Mucosa of stomach (tissue), 1 donor: Measurements from ENCODE around the gene AOAH.
"Not testable (repeated sequence)": the region's sequence is repeated elsewhere in the genome, so short reads cannot be mapped to it uniquely, and the experiment has no call there.

Source experiments
- H3K27me3 ChIP-seq: one replicate; pipeline ENCODE4 v1.7.0; 2013; ENCODE audit warnings: mild to moderate bottlenecking, low read length; ENCODE audit not compliant: control insufficient read depth, insufficient read depth
- H3K36me3 ChIP-seq: one replicate; pipeline ENCODE4 v1.7.0; 2013; ENCODE audit warnings: low read length; ENCODE audit not compliant: control insufficient read depth, insufficient read depth
- H3K4me1 ChIP-seq: one replicate; pipeline ENCODE4 v1.7.0; 2013; ENCODE audit warnings: mild to moderate bottlenecking, low read length; ENCODE audit not compliant: control insufficient read depth, insufficient read depth
- H3K4me3 ChIP-seq: one replicate; pipeline ENCODE4 v1.7.0; 2013; ENCODE audit warnings: low read length
- H3K9ac ChIP-seq: one replicate; pipeline ENCODE4 v1.7.0; 2013; ENCODE audit warnings: mild to moderate bottlenecking, low read length, moderate library complexity
- H3K9me3 ChIP-seq: one replicate; pipeline ENCODE4 v1.7.0; 2013; ENCODE audit warnings: mild to moderate bottlenecking, low read length, moderate library complexity; ENCODE audit not compliant: control insufficient read depth
- donor health status: Pancreatic carcinoma.

AOAH gene

DNA sequence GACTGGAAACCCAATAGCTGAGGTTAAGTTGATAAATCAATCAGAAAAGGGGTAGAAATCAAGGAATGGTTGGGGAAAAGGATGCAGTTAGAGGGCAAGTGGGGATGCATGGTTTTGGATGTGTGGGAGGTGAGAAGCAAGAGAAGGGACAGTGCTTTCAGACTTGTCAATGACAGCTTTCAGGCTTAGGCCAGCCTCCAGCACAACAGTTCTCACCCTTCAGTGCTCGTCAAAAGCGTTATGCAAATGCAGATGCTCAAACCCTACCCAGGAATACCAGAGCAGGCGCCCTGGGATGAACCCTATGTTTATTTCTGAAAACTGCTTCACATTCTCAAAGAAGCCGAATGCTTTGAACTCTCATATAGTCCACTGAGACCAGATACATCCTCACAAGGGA is 74.0 kb downstream of the AOAH start:
- Histone ChIP-seq H3K36me3 (no peaks in the 10 kb centered on the region), H3K4me1 (no peaks in the 10 kb centered on the region), H3K27me3 (no peaks in the 10 kb centered on the region), H3K9ac (no peak overlapping the region), H3K4me3 (no peak overlapping the region), H3K9me3 (no peaks in the 10 kb centered on the region)

DNA sequence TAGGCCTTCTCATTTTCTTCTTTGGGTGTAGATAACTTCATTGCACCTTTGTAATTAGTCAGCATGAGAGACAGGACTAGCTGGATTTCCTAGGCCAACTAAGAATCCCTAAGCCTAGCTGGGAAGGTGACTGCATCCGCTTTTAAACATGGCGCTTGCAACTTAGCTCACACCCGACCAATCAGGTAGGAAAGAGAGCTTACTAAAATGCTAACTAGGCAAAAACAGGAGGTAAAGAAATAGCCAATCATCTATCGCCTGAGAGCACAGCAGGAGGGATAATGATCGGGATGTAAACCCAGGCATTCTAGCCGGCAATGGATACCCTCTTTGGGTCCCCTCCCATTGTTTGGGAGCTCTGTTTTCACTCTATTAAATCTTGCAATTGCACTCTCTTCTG is 75.0 kb downstream of the AOAH start:
- not testable (repeated sequence) for H3K9ac ChIP-seq, H3K27me3 ChIP-seq, H3K9me3 ChIP-seq, H3K36me3 ChIP-seq, H3K4me1 ChIP-seq, H3K4me3 ChIP-seq

DNA sequence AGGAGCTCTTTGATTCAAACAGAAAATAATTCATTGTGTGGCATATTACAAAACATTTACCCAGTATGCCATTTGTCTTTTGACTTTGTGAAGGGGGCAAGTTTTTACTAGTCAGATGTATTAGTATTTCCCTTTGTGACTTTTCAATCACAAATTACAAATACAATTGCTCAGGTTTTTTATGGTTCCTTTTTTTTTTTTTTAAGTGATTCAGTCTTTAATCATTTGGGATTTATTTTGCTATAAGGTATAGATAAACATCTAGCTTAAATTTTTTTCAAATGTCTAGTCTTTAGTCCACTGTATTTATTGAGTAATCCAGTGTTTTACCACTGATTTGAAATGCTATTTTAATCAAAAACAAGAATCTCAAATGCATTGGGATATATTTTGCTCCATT is 75.9 kb downstream of the AOAH start:
- Histone ChIP-seq H3K36me3 (no peaks in the 10 kb centered on the region), H3K9me3 (no peaks in the 10 kb centered on the region), H3K4me3 (no peak overlapping the region), H3K4me1 (no peaks in the 10 kb centered on the region), H3K9ac (no peak overlapping the region), H3K27me3 (no peaks in the 10 kb centered on the region)

DNA sequence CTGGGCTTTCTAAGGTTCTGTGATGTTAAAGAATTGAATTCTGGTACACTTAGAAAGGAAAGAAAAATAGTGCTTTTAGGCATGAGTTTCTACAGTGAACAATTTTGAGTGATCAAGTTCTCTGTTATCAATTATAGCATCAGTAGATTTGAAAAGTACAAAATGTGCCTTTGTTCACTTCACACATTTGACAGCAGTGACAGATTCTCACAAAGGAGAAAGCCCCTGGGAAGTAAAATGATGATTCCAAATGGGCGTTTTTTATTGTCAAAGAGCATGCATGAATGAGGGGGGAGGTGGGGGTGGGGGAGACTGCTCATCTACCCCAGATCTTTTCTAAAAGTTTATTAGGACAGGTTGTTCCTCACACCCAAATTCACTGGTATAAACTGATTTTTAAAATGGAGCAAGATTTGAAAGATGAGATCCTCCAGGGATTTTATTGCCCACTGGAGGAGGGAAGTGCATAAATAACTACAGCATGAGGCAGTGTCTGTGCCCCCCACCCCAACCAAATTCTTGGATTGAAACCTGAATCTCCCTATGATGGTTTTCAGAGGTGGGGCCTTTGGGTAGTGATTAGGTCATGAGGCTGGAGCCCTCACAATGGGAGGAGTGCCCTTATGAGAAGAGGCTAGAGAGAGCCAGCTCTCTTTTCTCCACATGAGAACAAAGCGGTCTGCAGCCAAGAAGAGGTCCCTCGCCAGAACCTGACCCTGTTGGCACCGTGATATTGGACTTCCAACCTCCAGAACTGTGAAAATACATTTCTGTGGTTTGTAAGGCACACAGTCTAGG is 79.5 kb downstream of the AOAH start:
- Histone ChIP-seq H3K4me3 (no peak overlapping the region), H3K9ac (no peak overlapping the region), H3K27me3 (no peaks in the 10 kb centered on the region), H3K9me3 (no peaks in the 10 kb centered on the region), H3K36me3 (no peaks in the 10 kb centered on the region), H3K4me1 (no peaks in the 10 kb centered on the region)

- Histone ChIP-seq H3K4me3 (no peak overlapping the region), H3K27me3 (no peaks in the 10 kb centered on the region), H3K9me3 (no peaks in the 10 kb centered on the region), H3K9ac (no peak overlapping the region), H3K36me3 (no peaks in the 10 kb centered on the region), H3K4me1 (no peaks in the 10 kb centered on the region)
Observed at GRCh38 chr7:36642414-36642813, 81.9 kb downstream of the AOAH start.

GRCh38 chr7:36642010-36642409 is 82.3 kb downstream of the AOAH start:
- no peaks in the 10 kb centered on the region for H3K4me1 ChIP-seq

DNA sequence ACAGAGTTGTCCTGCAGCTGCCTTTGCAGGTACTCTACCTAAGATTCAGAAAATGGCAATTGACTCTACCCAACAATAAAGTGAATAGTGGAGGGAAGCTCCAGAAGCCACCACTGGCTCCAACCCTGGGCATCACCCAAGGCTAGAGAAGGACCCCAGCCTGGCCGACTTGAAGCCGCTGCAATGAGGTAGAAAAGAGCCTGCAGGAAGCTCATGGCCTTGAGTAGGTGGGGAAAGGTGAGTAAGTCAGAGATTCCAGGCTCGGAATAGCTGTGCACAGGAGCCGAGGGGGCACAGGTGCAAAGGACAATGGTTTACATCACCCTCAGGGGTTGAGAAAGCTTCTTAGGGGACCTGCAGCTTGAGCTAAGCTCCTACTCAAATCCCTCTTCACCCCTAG is 83.6 kb downstream of the AOAH start:
- Histone ChIP-seq H3K4me1 (no peaks in the 10 kb centered on the region), H3K4me3 (no peak overlapping the region), H3K9me3 (no peaks in the 10 kb centered on the region), H3K36me3 (no peaks in the 10 kb centered on the region), H3K9ac (no peak overlapping the region), H3K27me3 (no peaks in the 10 kb centered on the region)

More at GRCh38 chr7:36642010-36642409, 82.3 kb downstream of the AOAH start:
- Histone ChIP-seq H3K27me3 (no peaks in the 10 kb centered on the region), H3K36me3 (no peaks in the 10 kb centered on the region), H3K9ac (no peak overlapping the region), H3K9me3 (no peaks in the 10 kb centered on the region), H3K4me3 (no peak overlapping the region)

DNA sequence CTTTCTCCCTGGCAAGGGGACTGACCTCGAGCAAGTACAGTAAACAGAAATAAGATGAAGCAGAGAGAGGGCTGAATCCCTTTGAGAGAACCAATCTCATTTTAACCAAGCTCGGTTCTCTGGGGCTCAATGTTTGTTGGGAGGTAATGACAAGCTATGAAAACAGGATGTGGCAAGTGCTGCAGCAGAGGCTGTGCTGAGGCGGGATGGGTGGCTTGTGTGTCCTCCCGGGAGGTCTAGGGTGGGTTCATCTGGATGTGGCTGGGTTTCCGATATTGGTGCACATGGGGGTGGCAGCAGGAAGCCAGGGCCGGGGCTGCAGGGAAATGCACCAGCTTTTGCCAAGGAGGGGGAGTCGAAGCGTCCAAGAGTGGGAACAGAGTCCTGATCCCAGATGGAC is 84.5 kb downstream of the AOAH start:
- Histone ChIP-seq H3K4me1 (no peaks in the 10 kb centered on the region), H3K9me3 (no peaks in the 10 kb centered on the region), H3K27me3 (no peaks in the 10 kb centered on the region), H3K36me3 (no peaks in the 10 kb centered on the region), H3K4me3 (no peak overlapping the region), H3K9ac (no peak overlapping the region)

GRCh38 chr7:36638586-36639263 is 85.6 kb downstream of the AOAH start:
- H3K4me1 ChIP-seq, result no peaks in the 10 kb centered on the region
- no peaks in the 10 kb centered on the region for H3K36me3 ChIP-seq
- H3K9me3 ChIP-seq, result no peaks in the 10 kb centered on the region
- H3K27me3 ChIP-seq, result no peaks in the 10 kb centered on the region
- H3K9ac ChIP-seq, result no peak overlapping the region
- no peak overlapping the region for H3K4me3 ChIP-seq

DNA sequence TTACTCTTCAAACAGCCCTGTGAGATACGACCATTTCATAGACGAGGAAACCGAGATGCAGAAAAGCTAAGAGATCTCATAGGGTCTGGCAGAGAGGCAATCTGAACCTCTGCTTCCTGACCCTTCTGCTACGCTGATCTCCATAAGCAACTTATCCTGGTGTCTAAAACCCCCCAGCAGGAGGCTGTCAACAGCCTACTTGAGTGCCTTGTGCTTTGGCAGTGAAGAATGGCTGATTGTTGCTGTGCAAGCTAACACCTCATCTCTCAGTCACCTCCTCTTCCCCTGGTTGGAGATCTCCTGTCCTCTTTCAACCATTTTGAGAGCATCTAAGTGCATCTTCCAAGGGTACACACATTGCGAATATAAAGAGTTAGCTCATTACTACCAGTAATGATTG is 86.2 kb downstream of the AOAH start:
- H3K36me3 ChIP-seq, result no peaks in the 10 kb centered on the region
- no peak overlapping the region for H3K9ac ChIP-seq
- no peak overlapping the region for H3K4me3 ChIP-seq
- no peaks in the 10 kb centered on the region for H3K27me3 ChIP-seq
- H3K4me1 ChIP-seq, result no peaks in the 10 kb centered on the region
- no peaks in the 10 kb centered on the region for H3K9me3 ChIP-seq

DNA sequence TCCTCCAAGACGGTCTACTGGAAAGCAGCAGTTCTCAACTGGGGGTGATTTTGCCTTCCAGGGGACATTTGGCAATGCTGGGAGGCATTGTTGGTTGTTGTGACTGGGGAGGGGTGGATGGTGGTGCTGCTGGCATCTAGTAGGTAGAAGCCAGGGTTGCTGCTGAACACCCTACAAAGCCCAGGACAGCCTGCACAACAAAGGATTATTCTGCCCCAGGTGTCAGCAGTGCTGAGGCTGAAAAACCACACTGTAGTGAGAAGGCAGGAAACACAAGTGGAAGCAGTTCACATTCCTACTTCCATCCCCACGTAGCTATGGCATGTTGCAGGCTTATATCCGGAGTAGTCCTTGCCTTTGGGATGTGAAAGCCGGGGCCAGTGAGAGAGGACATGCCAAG is 86.9 kb downstream of the AOAH start:
- Histone ChIP-seq H3K9me3 (no peaks in the 10 kb centered on the region), H3K27me3 (no peaks in the 10 kb centered on the region), H3K36me3 (no peaks in the 10 kb centered on the region), H3K4me3 (no peak overlapping the region), H3K4me1 (no peaks in the 10 kb centered on the region), H3K9ac (no peak overlapping the region)

- no peaks in the 10 kb centered on the region for H3K36me3 ChIP-seq
- no peak overlapping the region for H3K9ac ChIP-seq
- no peaks in the 10 kb centered on the region for H3K27me3 ChIP-seq
- H3K9me3 ChIP-seq, result no peaks in the 10 kb centered on the region
- no peak overlapping the region for H3K4me3 ChIP-seq
- H3K4me1 ChIP-seq, result no peaks in the 10 kb centered on the region
Observed at GRCh38 chr7:36636126-36636525, 88.2 kb downstream of the AOAH start.
